Astrocyte (in vitro differentiated cells and primary cell): ENCODE results near the gene PHACTR4. TPM values are rescaled to one million over a fixed set of nuclear protein-coding genes. Genes with fewer than 3 reads are reported as not detected.

Experiments used
- DNase-seq: peaks from one replicate; pipeline ENCODE4 v3.0.0-alpha.2; 2010; ENCODE audit warnings: low read depth
- FAIRE-seq: peaks from 2 replicates; lab custom pipeline; 2011; peaks lifted over from hg19 to GRCh38; lab: Jason Lieb, UNC
- H2AFZ ChIP-seq: 2 replicates; pipeline ENCODE4 v1.6.0; 2012; ENCODE audit warnings: low read depth, low read length, inconsistent platforms
- H3K27ac ChIP-seq: 2 replicates; pipeline ENCODE4 v1.5.1; 2011; ENCODE audit warnings: low read depth, low read length, inconsistent platforms
- H3K27me3 ChIP-seq: 2 replicates; pipeline ENCODE4 v1.6.0; 2011; ENCODE audit warnings: low read length, inconsistent platforms; ENCODE audit not compliant: insufficient read depth
- H3K36me3 ChIP-seq: 2 replicates; pipeline ENCODE4 v1.5.1; 2011; ENCODE audit warnings: low read length, inconsistent platforms; ENCODE audit not compliant: insufficient read depth
- H3K4me1 ChIP-seq: 2 replicates; pipeline ENCODE4 v1.5.1; 2011; ENCODE audit warnings: low read length, inconsistent platforms; ENCODE audit not compliant: insufficient read depth
- H3K4me2 ChIP-seq: 2 replicates; pipeline ENCODE4 v1.6.0; 2012; ENCODE audit warnings: low read length, inconsistent platforms
- H3K4me3 ChIP-seq: 2 replicates; pipeline ENCODE4 v1.5.1; 2011; ENCODE audit warnings: low read depth, mild to moderate bottlenecking, low read length, inconsistent platforms; ENCODE audit not compliant: insufficient read depth
- H3K79me2 ChIP-seq: 2 replicates; pipeline ENCODE4 v1.6.0; 2012; ENCODE audit warnings: mild to moderate bottlenecking, low read length, inconsistent platforms; ENCODE audit not compliant: insufficient read depth
- H3K9ac ChIP-seq: 2 replicates; pipeline ENCODE4 v1.6.0; 2012; ENCODE audit warnings: mild to moderate bottlenecking, low read length, inconsistent platforms
- H3K9me3 ChIP-seq: 2 replicates; pipeline ENCODE4 v1.5.1; 2012; ENCODE audit warnings: low read depth, mild to moderate bottlenecking, low read length, inconsistent platforms; ENCODE audit not compliant: insufficient read depth
- H4K20me1 ChIP-seq: 2 replicates; pipeline ENCODE4 v1.6.0; 2012; ENCODE audit warnings: low read length, inconsistent platforms; ENCODE audit not compliant: insufficient read depth
- H3K27ac Mint-ChIP-seq: one replicate; pipeline ENCODE4 v1.8.0; 2021; ENCODE audit warnings: mild to moderate bottlenecking, mixed read lengths; ENCODE audit not compliant: unreplicated experiment
- H3K27me3 Mint-ChIP-seq: one replicate; pipeline ENCODE4 v1.8.0; 2021; ENCODE audit warnings: low read depth, mixed read lengths; ENCODE audit not compliant: unreplicated experiment
- H3K36me3 Mint-ChIP-seq: one replicate; pipeline ENCODE4 v1.8.0; 2021; ENCODE audit warnings: low read depth, mixed read lengths; ENCODE audit not compliant: unreplicated experiment
- H3K4me1 Mint-ChIP-seq: one replicate; pipeline ENCODE4 v1.8.0; 2021; ENCODE audit warnings: low read depth, mixed read lengths; ENCODE audit not compliant: unreplicated experiment
- H3K4me3 Mint-ChIP-seq: one replicate; pipeline ENCODE4 v1.8.0; 2021; ENCODE audit warnings: mild to moderate bottlenecking, moderate library complexity, mixed read lengths; ENCODE audit not compliant: unreplicated experiment
- H3K9me3 Mint-ChIP-seq: one replicate; pipeline ENCODE4 v1.8.0; 2021; ENCODE audit warnings: mild to moderate bottlenecking, mixed read lengths; ENCODE audit not compliant: unreplicated experiment
- EZH2 ChIP-seq: IDR thresholded peaks from 2 replicates; pipeline ENCODE4 v1.6.1; 2012; ENCODE audit warnings: mild to moderate bottlenecking, low read length, inconsistent platforms; ENCODE audit not compliant: insufficient read depth
- total RNA-seq: library from RNA; stranded (reverse); gene quantifications from 2 replicates; pipeline ENCODE4 v1.2.1, GENCODE V29; 2021
- TF ChIP-seq, protein P1 (sequence below): IDR thresholded peaks from 2 replicates; pipeline ENCODE4 v1.5.1; 2011; ENCODE audit warnings: low read depth, mild to moderate bottlenecking, inconsistent platforms, low read length, moderate library complexity; ENCODE audit not compliant: insufficient read depth

The PHACTR4 gene
- total RNA-seq, 1 donor from 2014 or later = 78.5 TPM

DNA sequence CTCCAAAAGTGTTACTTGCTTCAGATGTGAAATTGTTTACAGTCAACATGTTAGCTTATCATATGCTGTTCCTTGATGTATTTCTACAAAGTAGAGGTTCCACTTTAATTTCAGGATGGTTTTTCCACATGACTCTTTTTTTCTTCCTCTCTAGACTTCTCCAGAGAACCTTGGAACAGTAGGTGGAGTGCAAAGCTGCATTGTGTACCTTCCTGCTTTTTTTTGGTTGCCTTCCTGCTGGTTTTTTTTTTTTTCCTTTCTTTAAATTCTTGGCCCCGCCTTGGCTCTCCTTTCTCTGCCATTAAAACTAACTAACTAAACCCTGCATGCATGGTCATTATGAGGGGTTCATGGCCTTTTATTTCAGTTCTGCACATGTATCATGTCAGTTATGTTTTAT, 88.1 kb downstream of the PHACTR4 start:
- TF ChIP-seq, protein P1, sequence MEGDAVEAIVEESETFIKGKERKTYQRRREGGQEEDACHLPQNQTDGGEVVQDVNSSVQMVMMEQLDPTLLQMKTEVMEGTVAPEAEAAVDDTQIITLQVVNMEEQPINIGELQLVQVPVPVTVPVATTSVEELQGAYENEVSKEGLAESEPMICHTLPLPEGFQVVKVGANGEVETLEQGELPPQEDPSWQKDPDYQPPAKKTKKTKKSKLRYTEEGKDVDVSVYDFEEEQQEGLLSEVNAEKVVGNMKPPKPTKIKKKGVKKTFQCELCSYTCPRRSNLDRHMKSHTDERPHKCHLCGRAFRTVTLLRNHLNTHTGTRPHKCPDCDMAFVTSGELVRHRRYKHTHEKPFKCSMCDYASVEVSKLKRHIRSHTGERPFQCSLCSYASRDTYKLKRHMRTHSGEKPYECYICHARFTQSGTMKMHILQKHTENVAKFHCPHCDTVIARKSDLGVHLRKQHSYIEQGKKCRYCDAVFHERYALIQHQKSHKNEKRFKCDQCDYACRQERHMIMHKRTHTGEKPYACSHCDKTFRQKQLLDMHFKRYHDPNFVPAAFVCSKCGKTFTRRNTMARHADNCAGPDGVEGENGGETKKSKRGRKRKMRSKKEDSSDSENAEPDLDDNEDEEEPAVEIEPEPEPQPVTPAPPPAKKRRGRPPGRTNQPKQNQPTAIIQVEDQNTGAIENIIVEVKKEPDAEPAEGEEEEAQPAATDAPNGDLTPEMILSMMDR = no peak
- TF ChIP-seq EZH2 = no peak
- DNase-seq (no peak), FAIRE-seq (no peak)
- peaks cover 13% of the 10 kb centered on the region for H3K36me3 Mint-ChIP-seq
- no peak overlapping the region for H3K27ac ChIP-seq
- no peak overlapping the region for H3K27ac Mint-ChIP-seq
- H3K4me1 ChIP-seq = peaks cover 16% of the 10 kb centered on the region
- no peaks in the 10 kb centered on the region for H3K27me3 Mint-ChIP-seq
- no peaks in the 10 kb centered on the region for H3K9me3 ChIP-seq
- H3K4me3 Mint-ChIP-seq = no peak overlapping the region
- H3K9ac ChIP-seq = no peak overlapping the region
- peaks cover 5% of the 10 kb centered on the region for H3K36me3 ChIP-seq
- H3K79me2 ChIP-seq = peaks cover 17% of the 10 kb centered on the region
- no peak overlapping the region for H3K4me3 ChIP-seq
- no peaks in the 10 kb centered on the region for H3K27me3 ChIP-seq
- peaks cover 17% of the 10 kb centered on the region for H3K4me1 Mint-ChIP-seq
- no peak overlapping the region for H2AFZ ChIP-seq
- H3K9me3 Mint-ChIP-seq = no peaks in the 10 kb centered on the region
- H4K20me1 ChIP-seq = peaks cover 6% of the 10 kb centered on the region
- H3K4me2 ChIP-seq = no peak overlapping the region

DNA sequence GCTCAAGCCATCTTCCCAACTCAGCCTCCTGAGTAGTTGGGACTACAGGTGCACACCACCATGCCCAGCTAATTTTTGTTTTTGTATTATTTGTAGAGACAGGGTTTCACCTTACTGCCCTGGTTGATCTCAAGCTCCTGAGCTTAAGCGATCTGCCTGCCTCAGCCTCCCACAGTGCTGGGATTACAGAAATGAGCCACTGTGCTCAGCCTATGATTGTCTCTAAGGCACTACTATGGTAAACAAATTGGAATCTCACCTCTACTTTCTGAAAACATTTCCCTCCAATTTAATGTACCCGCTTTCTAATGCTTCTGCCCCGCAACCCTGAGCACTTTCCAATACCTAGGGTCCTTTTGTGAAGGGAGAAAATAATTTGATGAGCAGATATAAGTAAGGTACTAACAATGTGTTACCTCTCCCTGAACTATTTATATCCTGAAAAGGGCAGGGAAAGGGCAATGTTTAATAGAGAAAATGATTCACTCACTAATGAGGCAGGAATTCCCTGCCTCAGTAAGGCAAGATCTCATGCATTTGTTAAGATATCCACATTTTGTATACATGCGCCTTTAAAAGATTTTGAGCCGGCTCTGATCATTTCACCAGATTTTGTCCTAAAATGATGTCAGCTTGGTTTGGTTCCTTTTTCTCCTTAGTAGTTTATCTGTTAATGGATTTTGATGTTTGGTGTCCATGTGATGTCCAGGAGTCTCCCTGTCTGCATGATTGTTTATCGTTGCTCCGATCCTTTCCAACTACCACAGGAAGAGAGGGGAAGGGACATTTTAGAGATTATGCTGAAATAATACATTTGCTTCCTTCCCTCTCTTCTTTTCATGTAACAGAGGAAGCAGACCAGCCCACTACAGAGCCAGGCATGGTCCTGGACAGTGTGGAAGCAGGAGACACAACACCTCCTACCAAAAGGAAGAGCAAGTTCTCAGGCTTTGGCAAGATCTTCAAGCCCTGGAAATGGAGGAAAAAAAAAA, 89.0 kb downstream of the PHACTR4 start:
- no peaks in the 10 kb centered on the region for H3K9me3 ChIP-seq
- Mint-ChIP-seq H3K27ac (no peak overlapping the region), H3K4me1 (peaks cover 17% of the 10 kb centered on the region), H3K36me3 (peaks cover 11% of the 10 kb centered on the region), H3K4me3 (no peak overlapping the region), H3K27me3 (no peaks in the 10 kb centered on the region), H3K9me3 (no peaks in the 10 kb centered on the region)
- H4K20me1 ChIP-seq = peaks cover 6% of the 10 kb centered on the region
- FAIRE-seq = no peak
- peaks cover 16% of the 10 kb centered on the region for H3K4me1 ChIP-seq
- no peak overlapping the region for H3K4me3 ChIP-seq
- H3K27ac ChIP-seq = no peak overlapping the region
- no peak for DNase-seq
- no peak overlapping the region for H2AFZ ChIP-seq
- H3K4me2 ChIP-seq = peak overlapping the region; percentile 11
- TF ChIP-seq, protein P1 = no peak
- TF ChIP-seq EZH2 = no peak
- H3K79me2 ChIP-seq = peaks cover 12% of the 10 kb centered on the region
- no peaks in the 10 kb centered on the region for H3K36me3 ChIP-seq
- H3K9ac ChIP-seq = no peak overlapping the region
- no peaks in the 10 kb centered on the region for H3K27me3 ChIP-seq
